ENCODE data around the gene SUSD3. TPM values are rescaled to one million over a fixed set of nuclear protein-coding genes. Genes with fewer than 3 reads are reported as not detected.

SUSD3 gene
- total and polyA plus RNA-seq, 2 of the 8 experiments (the other 6 are each of a cell fraction or from before 2014, with no cell fraction given), result 5.5 to 35.4 TPM

DNA sequence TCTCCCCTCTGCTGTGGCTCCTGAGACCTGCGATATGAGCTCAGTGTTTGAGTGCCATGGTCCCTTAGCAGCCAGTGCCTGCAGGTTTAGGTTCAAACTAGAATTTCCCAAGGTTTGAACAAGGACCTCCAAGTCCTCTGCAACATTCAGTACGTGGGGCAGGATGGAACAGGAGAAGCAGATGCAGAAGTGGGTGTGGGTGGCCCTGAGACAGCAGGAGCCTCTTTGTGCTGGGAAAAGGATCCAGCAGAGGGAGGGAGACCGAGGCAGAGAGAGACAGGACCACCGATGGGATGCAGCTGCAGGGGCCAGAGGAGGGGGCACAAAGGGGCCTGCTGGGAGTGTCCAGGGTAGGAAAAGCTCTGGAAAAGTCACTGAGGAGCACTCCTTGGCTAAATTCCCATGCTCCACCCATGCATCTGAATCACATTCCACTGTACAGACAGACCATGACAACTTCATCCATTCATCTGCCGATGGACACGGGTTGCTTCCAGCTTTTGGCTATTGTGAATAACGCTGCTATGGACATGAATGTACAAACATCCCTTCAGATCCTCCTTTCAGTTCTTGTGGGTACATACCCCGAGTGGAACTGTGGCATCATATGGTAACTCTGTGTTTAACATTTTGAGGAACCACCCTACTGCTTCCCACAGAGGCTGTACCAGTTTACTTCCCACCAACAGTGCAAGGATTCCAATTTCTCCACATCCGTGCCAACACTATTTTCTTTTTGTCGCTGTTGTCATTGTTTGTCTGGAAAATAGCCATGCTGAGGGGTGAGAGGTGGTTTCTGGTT, 26.7 kb upstream of the SUSD3 start (continued):
- TF ChIP-seq NRF1 (IDR thresholded peaks at IDR 0.05; ENCODE audit: low read depth, low read length) (no peak), SRF (IDR thresholded peaks at IDR 0.05; ENCODE audit: low read depth, low read length) (no peak), KDM4A (IDR thresholded peaks at IDR 0.05; ENCODE audit: low read depth, low read length, severe bottlenecking) (no peak), TAF1 (IDR thresholded peaks at IDR 0.05; ENCODE audit: low read depth, low read length) (no peak)
- TF ChIP-seq, protein P1, sequence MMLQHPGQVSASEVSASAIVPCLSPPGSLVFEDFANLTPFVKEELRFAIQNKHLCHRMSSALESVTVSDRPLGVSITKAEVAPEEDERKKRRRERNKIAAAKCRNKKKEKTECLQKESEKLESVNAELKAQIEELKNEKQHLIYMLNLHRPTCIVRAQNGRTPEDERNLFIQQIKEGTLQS (IDR thresholded peaks at IDR 0.05; ENCODE audit: insufficient read depth, low read depth, low read length), result no peak

All from H1 (cell line).